DMS153 treated with DMSO at 0.1 percent for 48 hours (cell line): ENCODE results near the gene SAMD11.

Source experiments
- DNase-seq: peaks from one replicate; lab custom pipeline; 2025; ENCODE audit not compliant: unreplicated experiment; lab: John Stamatoyannopoulos, UW

The SAMD11 gene

GRCh38 chr1:917076-917459 lies 6.7 kb upstream of the SAMD11 start:
- DNase-seq: no peak

- no peak for DNase-seq
Measured at GRCh38 chr1:917466-918091, 6.1 kb upstream of the SAMD11 start.

GRCh38 chr1:918353-918752 lies 5.4 kb upstream of the SAMD11 start:
- no peak for DNase-seq

GRCh38 chr1:918843-919242 lies 4.9 kb upstream of the SAMD11 start:
- no peak for DNase-seq

- no peak for DNase-seq
Measured at GRCh38 chr1:919271-919872, 4.4 kb upstream of the SAMD11 start.

- no peak for DNase-seq
Measured at GRCh38 chr1:920010-920409, 3.7 kb upstream of the SAMD11 start.

- DNase-seq: no peak
Measured at GRCh38 chr1:920521-920920, 3.2 kb upstream of the SAMD11 start.

GRCh38 chr1:921011-921837 lies 2.5 kb upstream of the SAMD11 start:
- peak; percentile 64 for DNase-seq

- DNase-seq: no peak
Measured at GRCh38 chr1:923991-924655, 400 bp downstream of the SAMD11 start.

GRCh38 chr1:924656-925560 lies 1.2 kb downstream of the SAMD11 start:
- DNase-seq: no peak

GRCh38 chr1:925561-926421 lies 2.1 kb downstream of the SAMD11 start:
- DNase-seq: no peak

GRCh38 chr1:927234-927633 lies 3.5 kb downstream of the SAMD11 start:
- DNase-seq: no peak

- no peak for DNase-seq
Measured at GRCh38 chr1:927748-928147, 4.0 kb downstream of the SAMD11 start.

- no peak for DNase-seq
Measured at GRCh38 chr1:928825-929661, 5.3 kb downstream of the SAMD11 start.

GRCh38 chr1:929712-930632 lies 6.2 kb downstream of the SAMD11 start:
- DNase-seq: no peak

- no peak for DNase-seq
Measured at GRCh38 chr1:930633-931138, 7.0 kb downstream of the SAMD11 start.

- DNase-seq: no peak
Measured at GRCh38 chr1:931380-932172, 7.9 kb downstream of the SAMD11 start.
